GM12878 (cell line): ENCODE results near the gene KRT75. TPM values are rescaled to one million over a fixed set of nuclear protein-coding genes. Genes with fewer than 3 reads are reported as not detected.

Source experiments
- ATAC-seq: fragments of 200-7000 bp; cut with Tn5 transposase; 3 replicates; pipeline ENCODE4 v1.9.1; 2020; ENCODE audit warnings: mild to moderate bottlenecking, moderate library complexity
- BruUV-seq: library from RNA; stranded (reverse); fragments of 400-500 nt; replicated peaks from 2 replicates; lab custom pipeline; 2021; lab: Mats Ljungman, UMichigan
- CTCF ChIA-PET: fragments of 300-600 bp; sonication (Branson Sonifier 250); formaldehyde crosslinking; extraction: SDS; loops from one replicate; lab custom pipeline; 2021; ENCODE audit warnings: inconsistent platforms; lab: Yijun Ruan, JAX
- POLR2A ChIA-PET: fragments of 350-600 bp; formaldehyde crosslinking; extraction: SDS; loops from one replicate; lab custom pipeline; 2021; ENCODE audit warnings: inconsistent platforms; lab: Charles Lee
- RAD21 ChIA-PET: fragments of 300-600 bp; sonication (Branson Sonifier 250); formaldehyde crosslinking; loops from one replicate; lab custom pipeline; 2023; ENCODE audit warnings: antibody characterized with exemption; ENCODE audit not compliant: unreplicated experiment; lab: Charles Lee
- SMC1A ChIA-PET: fragments of 300-600 bp; sonication (Branson Sonifier 250); formaldehyde crosslinking; loops from one replicate; lab custom pipeline; 2023; ENCODE audit not compliant: unreplicated experiment, uncharacterized antibody; lab: Charles Lee
- DNase-seq: peaks from one replicate; pipeline ENCODE4 v3.0.0-alpha.2; 2011; ENCODE audit warnings: low read depth, low spot score
- FAIRE-seq: peaks from 3 replicates; lab custom pipeline; 2011; peaks lifted over from hg19 to GRCh38; lab: Jason Lieb, UNC
- H2AFZ ChIP-seq: 2 replicates; pipeline ENCODE4 v1.6.0; 2011; ENCODE audit warnings: low read depth, low read length, control low read depth; ENCODE audit not compliant: control insufficient read depth
- H3K27ac ChIP-seq: 2 replicates; pipeline ENCODE4 v1.5.1; 2011; ENCODE audit warnings: control low read depth; ENCODE audit not compliant: control insufficient read depth, insufficient read depth
- H3K27me3 ChIP-seq, 2 experiments: replicated peaks in 1 of 2; 2 replicates each; pipeline versions ENCODE4 v1.6.0 to v1.6.1; 2011; ENCODE audit warnings: low read length in 1 of 2; ENCODE audit not compliant: control insufficient read depth in 2 of 2, insufficient read depth in 2 of 2
- H3K36me3 ChIP-seq, 2 experiments: 2 replicates each; pipeline ENCODE4 v1.5.1; 2011; ENCODE audit warnings: low read length in 1 of 2; ENCODE audit not compliant: control insufficient read depth in 2 of 2, insufficient read depth in 2 of 2
- H3K4me1 ChIP-seq: 2 replicates; pipeline ENCODE4 v1.6.1; 2011; ENCODE audit warnings: mild to moderate bottlenecking, low read length, moderate library complexity, mixed read lengths; ENCODE audit not compliant: control insufficient read depth, insufficient read depth
- H3K4me2 ChIP-seq: 2 replicates; pipeline ENCODE4 v1.6.0; 2011; ENCODE audit warnings: control low read depth; ENCODE audit not compliant: control insufficient read depth, insufficient read depth
- H3K4me3 ChIP-seq: fragments of 200-600 bp; sonication (generic); 2 replicates; pipeline ENCODE4 v1.5.1; 2016
- H3K79me2 ChIP-seq: 2 replicates; pipeline ENCODE4 v1.6.0; 2011; ENCODE audit warnings: low read length; ENCODE audit not compliant: control insufficient read depth, insufficient read depth
- H3K9ac ChIP-seq: 2 replicates; pipeline ENCODE4 v1.8.0; 2011; ENCODE audit warnings: low read length, control low read depth, mixed read lengths; ENCODE audit not compliant: control insufficient read depth, insufficient read depth
- H3K9me3 ChIP-seq: replicated peaks from 3 replicates; pipeline ENCODE4 v1.5.1; 2011; ENCODE audit warnings: mild to moderate bottlenecking, low read length; ENCODE audit not compliant: control insufficient read depth, insufficient read depth
- H4K20me1 ChIP-seq: 2 replicates; pipeline ENCODE4 v1.6.0; 2011; ENCODE audit not compliant: control insufficient read depth, insufficient read depth
- HDAC2 ChIP-seq: fragments of 200-600 bp; sonication (generic); IDR thresholded peaks from 2 replicates; pipeline ENCODE4 v1.6.1; 2017
- NFYA ChIP-seq: IDR thresholded peaks from 2 replicates; pipeline ENCODE4 v1.6.1; 2011; ENCODE audit warnings: low read depth, mild to moderate bottlenecking, low read length, improper control_type of control experiment, borderline replicate concordance
- RELA ChIP-seq: fragments of 450-650 bp; IDR thresholded peaks from 2 replicates; pipeline ENCODE4 v1.8.0; 2014; ENCODE audit warnings: borderline replicate concordance; ENCODE audit not compliant: partially characterized antibody
- ZNF687 ChIP-seq: fragments of 450-650 bp; IDR thresholded peaks from 2 replicates; pipeline ENCODE4 v1.6.1; 2017; ENCODE audit warnings: mild to moderate bottlenecking, moderate library complexity
- WGBS: methylation state at CpG from one replicate; pipeline ENCODE4 v1.1.6; 2016; ENCODE audit warnings: low lambda C conversion rate; ENCODE audit not compliant: insufficient replicate concordance, insufficient coverage; ENCODE audit errors: missing lambda C conversion rate; 5-methylcytosine and 5-hydroxymethylcytosine counted together
- in situ Hi-C: fragments of 300-500 bp; cut with MboI; formaldehyde crosslinking; loops from 9 replicates; pipeline ENCODE4 v1.14.3; 2018; ENCODE audit warnings: mixed read lengths
- intact Hi-C: fragments of 100-400 bp; cut with micrococcal nuclease; formaldehyde crosslinking; loops from one replicate; pipeline ENCODE4 v1.14.2; 2022; ENCODE audit not compliant: unreplicated experiment
- polyA plus RNA-seq, 11 experiments: library from polyadenylated mRNA; depleted of rRNA in 4 of 11; unstranded in 6 of 11; stranded (reverse) in 5 of 11; fragments of >200 nt; fragmentation: Nextera tagmentation in 4 of 11; fragmentation: Illumina TruSeq in 1 of 11; extraction: Ambion mirVana in 4 of 11; extraction: Trizol in 1 of 11; gene quantifications; 1 replicate in 1 of 11; 2 replicates in 10 of 11; pipeline versions ENCODE4 v1.2.1 to v1.2.3, GENCODE V29; 2011 to 2016; ENCODE audit warnings: inconsistent platforms in 2 of 11, missing spikeins in 2 of 11, low read depth in 1 of 11
- total RNA-seq, 4 experiments: library from RNA; depleted of rRNA in 3 of 4; stranded (reverse); fragments of >200 nt in 3 of 4; fragmentation: Illumina TruSeq in 1 of 4; extraction: Trizol in 1 of 4; gene quantifications; 2 replicates each; pipeline versions ENCODE4 v1.2.1 to v1.2.3, GENCODE V29; 2013 to 2021

KRT75 gene
- total and polyA plus RNA-seq, 10 of the 15 experiments (the other 5 are each of a cell fraction or from before 2014, with no cell fraction given), result not detected

DNA sequence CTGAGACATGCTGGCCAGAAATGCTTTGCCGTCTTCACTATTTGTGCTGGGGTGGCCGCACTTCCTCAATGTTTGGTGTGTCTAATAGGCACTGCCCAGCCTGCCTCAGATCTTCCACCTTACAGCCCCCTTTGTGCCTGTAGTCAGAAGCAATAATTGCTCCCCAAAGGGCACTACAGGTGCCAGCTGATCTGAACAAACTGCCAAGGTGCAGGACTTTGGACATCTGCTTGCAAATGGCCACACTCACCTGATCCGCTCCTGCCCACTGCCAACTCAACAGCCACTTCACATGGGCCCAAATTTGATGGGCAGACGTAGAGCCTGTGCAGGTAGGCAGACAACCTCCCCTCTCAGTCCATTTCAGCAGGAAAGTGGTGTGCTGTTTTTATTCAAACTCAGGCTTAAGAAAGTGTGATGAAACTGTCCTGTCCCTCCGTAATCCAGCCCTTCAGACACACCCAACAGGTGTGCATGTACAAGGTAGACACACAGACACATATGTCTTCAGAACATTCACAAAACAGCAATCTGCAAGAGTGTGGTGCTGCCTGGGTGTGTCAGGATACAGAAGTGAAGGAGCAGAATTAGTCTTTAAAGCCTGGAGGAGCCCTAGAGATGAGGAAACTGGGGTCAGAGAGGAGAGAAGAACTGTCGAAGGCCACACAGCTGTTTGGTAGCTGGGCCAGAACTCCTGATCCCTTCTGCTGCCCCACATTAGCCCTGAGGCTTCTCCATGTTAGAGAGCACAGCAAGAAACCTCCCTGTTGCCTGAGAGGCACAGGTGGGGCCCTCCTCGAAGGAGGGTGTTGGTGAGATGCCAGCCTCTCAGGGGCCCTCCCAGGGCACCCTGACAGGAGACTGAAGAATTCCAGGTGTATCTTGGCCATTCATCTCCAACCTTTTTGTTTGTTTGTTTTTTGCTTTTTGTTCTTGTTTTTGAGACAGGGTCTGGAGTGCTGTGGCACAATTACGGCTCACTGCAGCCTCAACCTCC is 4.4 kb upstream of the KRT75 start (continued):
- no peak for TF ChIP-seq ZNF687
- no peak for TF ChIP-seq NFYA
- TF ChIP-seq RELA, result no peak

- TF ChIP-seq HDAC2, result no peak
- H3K4me3 ChIP-seq, result no peak overlapping the region
- FAIRE-seq, result no peak
- H3K9ac ChIP-seq, result no peak overlapping the region
- no peaks in the 10 kb centered on the region for H3K4me1 ChIP-seq
- WGBS, result 30% methylated on average over 9 of the region's 9 CpGs
- in situ Hi-C loops, result no loop called here
- no peak overlapping the region for H2AFZ ChIP-seq
- no peak for DNase-seq
- CTCF ChIA-PET, result no interaction called here
- no peaks in the 10 kb centered on the region for H3K9me3 ChIP-seq
- BruUV-seq, result no TSS peak
- no peaks in the 10 kb centered on the region for H3K79me2 ChIP-seq
- POLR2A ChIA-PET, result no interaction called here
- no peak overlapping the region for H3K4me2 ChIP-seq
- no peaks in the 10 kb centered on the region for H4K20me1 ChIP-seq
- no peaks in the 10 kb centered on the region for H3K36me3 ChIP-seq
- RAD21 ChIA-PET, result no interaction called here
- peaks cover 2 to 7% of the 10 kb centered on the region in 2 experiments for H3K27me3 ChIP-seq
- no peak for ATAC-seq
- SMC1A ChIA-PET, result no interaction called here
- intact Hi-C loops, result no loop called here
- H3K27ac ChIP-seq, result no peak overlapping the region
Observed at GRCh38 chr12:52437508-52437907, 3.3 kb upstream of the KRT75 start.
